NB4 (cell line): ENCODE data around the gene ADCK1.

Experiments used
- CTCF ChIP-seq: IDR thresholded peaks from one replicate; pipeline ENCODE4 v1.5.1; 2012; ENCODE audit warnings: low read depth, low read length
- MAX ChIP-seq: IDR thresholded peaks from 2 replicates; pipeline ENCODE4 v1.6.1; 2011; ENCODE audit warnings: low read depth, low read length
- MYC ChIP-seq: IDR thresholded peaks from 2 replicates; pipeline ENCODE4 v1.6.1; 2011; ENCODE audit warnings: low read depth, low read length
- POLR2A ChIP-seq: IDR thresholded peaks from 2 replicates; pipeline ENCODE4 v1.6.1; 2011; ENCODE audit warnings: mild to moderate bottlenecking; ENCODE audit not compliant: insufficient read length; ENCODE audit errors: extremely low read depth

- TF ChIP-seq MYC (no peak), CTCF (no peak), POLR2A (no peak), MAX (no peak)
Measured at GRCh38 chr14:77869340-77869739, 69.4 kb downstream of the ADCK1 start.
